ENCODE results near the gene CNNM3. TPM values are rescaled to one million over a fixed set of nuclear protein-coding genes. Genes with fewer than 3 reads are reported as not detected.

Gene CNNM3
- total RNA-seq, 1 experiment from 2014 or later = 8.5 TPM

GRCh38 chr2:96825057-96825456 is 9.0 kb downstream of the CNNM3 start:
- H3K9me3 ChIP-seq = no peaks in the 10 kb centered on the region
- H3K36me3 ChIP-seq = peaks cover 9% of the 10 kb centered on the region
- no peak overlapping the region for H3K4me3 ChIP-seq
- no peak for DNase-seq
- no peaks in the 10 kb centered on the region for H3K27me3 ChIP-seq

DNA sequence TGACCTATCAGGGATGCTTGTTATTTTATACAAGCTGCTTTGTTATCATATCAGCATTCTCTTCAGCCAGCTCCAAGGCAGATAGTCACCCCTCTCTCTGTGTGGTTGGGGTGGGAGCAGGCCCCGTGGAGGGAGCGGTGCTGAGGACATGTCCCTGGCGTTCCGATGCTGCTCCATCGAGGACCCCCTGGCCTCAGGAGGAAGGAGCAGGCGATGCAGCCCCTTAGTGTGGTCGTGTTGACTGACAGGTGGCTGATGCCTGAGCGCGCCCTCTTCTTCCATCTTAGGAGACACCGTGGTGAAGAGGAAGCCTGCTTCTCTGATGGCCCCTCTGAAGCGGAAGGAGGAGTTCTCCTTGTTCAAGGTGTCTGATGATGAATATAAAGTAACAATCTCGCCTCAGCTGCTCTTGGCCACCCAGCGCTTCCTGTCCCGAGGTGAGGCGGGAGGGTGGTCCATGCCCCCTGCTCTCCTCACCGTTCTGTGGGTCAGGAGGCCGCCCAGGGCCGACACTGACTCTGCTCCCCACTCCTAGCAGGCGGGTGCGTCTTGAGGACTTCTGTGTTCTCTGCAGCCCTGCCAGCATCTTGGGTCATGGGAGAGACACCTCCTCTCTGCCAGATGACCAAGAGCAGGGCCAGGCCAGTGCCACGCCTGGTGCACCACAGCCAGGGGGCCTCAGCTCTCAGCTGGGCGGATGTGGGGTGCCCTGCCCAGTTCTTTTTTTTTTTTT is 10.6 kb downstream of the CNNM3 start:
- Histone ChIP-seq H3K27me3 (no peaks in the 10 kb centered on the region), H3K4me3 (no peak overlapping the region), H3K9me3 (no peaks in the 10 kb centered on the region), H3K36me3 (peaks cover 9% of the 10 kb centered on the region)
- DNase-seq = no peak

DNA sequence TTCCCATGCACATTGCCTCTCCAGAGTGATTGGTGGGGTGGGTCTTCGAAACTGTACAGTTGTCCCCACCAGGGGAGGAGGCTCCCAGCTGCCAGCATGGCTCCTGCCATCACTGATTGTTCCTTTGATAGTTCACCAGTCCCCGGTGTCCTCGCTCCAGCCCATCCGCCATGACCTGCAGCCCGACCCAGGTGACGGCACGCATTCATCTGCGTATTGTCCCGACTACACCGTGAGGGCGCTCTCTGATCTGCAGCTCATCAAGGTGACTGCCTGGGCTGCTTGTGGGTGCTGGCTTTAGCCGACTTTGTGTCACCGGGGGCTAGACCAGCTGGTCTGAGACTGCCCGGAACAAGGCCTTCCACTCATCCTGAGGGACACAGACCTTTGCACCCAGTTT is 12.4 kb downstream of the CNNM3 start:
- H3K27me3 ChIP-seq = no peaks in the 10 kb centered on the region
- H3K9me3 ChIP-seq = no peaks in the 10 kb centered on the region
- H3K36me3 ChIP-seq = peaks cover 7% of the 10 kb centered on the region
- no peak for DNase-seq
- H3K4me3 ChIP-seq = no peak overlapping the region

GRCh38 chr2:96828874-96829273 is 12.8 kb downstream of the CNNM3 start:
- Histone ChIP-seq H3K27me3 (no peaks in the 10 kb centered on the region), H3K36me3 (peaks cover 6% of the 10 kb centered on the region), H3K9me3 (no peaks in the 10 kb centered on the region), H3K4me3 (no peak overlapping the region)
- no peak for DNase-seq

GRCh38 chr2:96830044-96830562 is 14.0 kb downstream of the CNNM3 start:
- no peak overlapping the region for H3K4me3 ChIP-seq
- no peak for DNase-seq
- H3K9me3 ChIP-seq = no peaks in the 10 kb centered on the region
- peaks cover 8% of the 10 kb centered on the region for H3K36me3 ChIP-seq
- no peaks in the 10 kb centered on the region for H3K27me3 ChIP-seq

GRCh38 chr2:96831679-96832078 is 15.6 kb downstream of the CNNM3 start:
- no peaks in the 10 kb centered on the region for H3K9me3 ChIP-seq
- H3K4me3 ChIP-seq = no peak overlapping the region
- peaks cover 8% of the 10 kb centered on the region for H3K36me3 ChIP-seq
- no peaks in the 10 kb centered on the region for H3K27me3 ChIP-seq
- no peak for DNase-seq

- Histone ChIP-seq H3K27me3 (no peaks in the 10 kb centered on the region), H3K36me3 (peaks cover 8% of the 10 kb centered on the region), H3K4me3 (no peak overlapping the region), H3K9me3 (no peaks in the 10 kb centered on the region)
- DNase-seq = no peak
These were observed 16.3 kb downstream of the CNNM3 start for GRCh38 chr2:96832408-96832753.

GRCh38 chr2:96832754-96833507 is 16.9 kb downstream of the CNNM3 start:
- peaks cover 8% of the 10 kb centered on the region for H3K36me3 ChIP-seq
- H3K4me3 ChIP-seq = no peak overlapping the region
- no peaks in the 10 kb centered on the region for H3K27me3 ChIP-seq
- no peak for DNase-seq
- H3K9me3 ChIP-seq = no peaks in the 10 kb centered on the region

- Histone ChIP-seq H3K36me3 (peaks cover 2% of the 10 kb centered on the region), H3K27me3 (no peaks in the 10 kb centered on the region), H3K9me3 (no peaks in the 10 kb centered on the region), H3K4me3 (no peak overlapping the region)
- no peak for DNase-seq
These were observed 19.8 kb downstream of the CNNM3 start for GRCh38 chr2:96835830-96836229.

GRCh38 chr2:96837575-96837974 is 21.5 kb downstream of the CNNM3 start:
- no peak overlapping the region for H3K4me3 ChIP-seq
- no peaks in the 10 kb centered on the region for H3K9me3 ChIP-seq
- DNase-seq = no peak
- H3K27me3 ChIP-seq = no peaks in the 10 kb centered on the region
- H3K36me3 ChIP-seq = peaks cover 2% of the 10 kb centered on the region

DNA sequence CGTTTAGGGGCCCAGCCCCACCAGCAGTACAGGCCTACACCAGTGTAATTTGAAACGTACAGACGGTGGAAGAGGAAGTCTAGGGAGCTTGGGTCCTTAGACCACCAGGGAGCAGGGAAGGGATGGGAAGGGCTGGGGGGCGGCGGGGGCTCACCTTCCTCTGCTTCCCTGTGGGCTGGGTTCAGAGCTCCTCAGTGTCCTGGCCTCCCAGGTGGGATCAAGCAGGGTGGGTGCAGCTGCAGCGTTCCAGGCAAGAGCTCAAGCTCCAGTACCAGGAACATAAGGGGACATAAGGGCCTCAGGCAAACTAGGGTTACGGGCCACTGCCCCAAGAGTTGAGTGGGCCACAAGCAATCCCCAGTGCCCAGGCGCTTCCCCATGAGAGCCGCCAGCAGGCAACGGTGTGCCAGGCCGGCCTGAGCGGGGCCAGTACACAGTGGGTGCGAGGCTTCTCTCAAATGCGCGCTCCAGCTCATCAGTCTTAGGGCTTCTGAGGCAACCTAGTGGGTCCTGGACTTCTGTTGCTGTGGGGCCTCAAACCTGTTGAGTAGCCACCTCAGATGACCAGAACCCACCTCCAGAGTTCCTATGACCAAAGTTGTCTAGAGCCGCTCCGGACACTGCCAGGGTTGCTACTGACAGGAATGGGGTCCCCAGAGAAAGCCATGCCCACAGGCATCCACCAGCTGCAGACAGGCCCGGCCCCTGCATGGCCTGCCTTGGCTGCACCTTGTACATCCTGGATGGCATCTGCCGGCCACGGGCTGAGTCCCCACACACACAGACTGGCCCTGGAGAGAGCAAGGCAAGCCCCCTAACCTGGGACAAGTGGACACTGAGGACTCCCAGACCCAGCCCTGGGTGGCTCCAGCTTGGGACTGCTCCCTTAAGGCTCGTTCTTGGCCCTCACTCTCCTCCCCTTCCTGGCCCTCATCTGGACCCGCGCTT is 22.6 kb downstream of the CNNM3 start:
- Histone ChIP-seq H3K36me3 (peaks cover 2% of the 10 kb centered on the region), H3K4me3 (no peak overlapping the region), H3K27me3 (no peaks in the 10 kb centered on the region), H3K9me3 (no peaks in the 10 kb centered on the region)
- DNase-seq = no peak

DNA sequence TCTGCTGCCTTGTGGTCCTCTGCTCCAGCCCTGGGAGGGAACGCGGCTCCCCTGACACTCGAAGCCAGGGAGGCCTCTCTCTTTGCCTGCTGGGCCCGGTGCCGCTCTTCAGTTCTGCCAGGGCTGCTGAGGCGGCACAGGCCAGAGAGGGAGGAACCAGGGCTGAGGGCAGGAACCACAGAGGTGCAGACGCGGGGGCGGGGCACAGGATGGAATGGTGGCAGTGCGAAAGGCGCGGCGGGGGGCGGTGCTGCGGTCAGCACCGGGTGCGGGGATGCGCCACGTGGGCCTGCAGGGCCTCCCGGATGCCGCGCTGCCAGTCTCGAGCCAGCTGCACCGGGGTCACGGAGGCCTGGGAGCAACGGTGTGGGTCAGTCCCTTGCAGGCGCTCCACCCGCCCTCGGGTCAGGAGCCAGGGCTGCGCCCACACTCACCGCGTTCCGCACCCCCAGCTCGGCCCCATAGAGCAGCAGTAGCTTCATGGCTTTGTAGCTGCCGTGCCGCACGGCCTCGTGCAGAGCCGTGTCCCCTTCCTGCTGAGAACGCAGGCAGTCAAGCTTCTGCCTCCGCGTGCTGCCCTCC is 23.3 kb downstream of the CNNM3 start:
- DNase-seq = no peak
- Histone ChIP-seq H3K36me3 (peaks cover 2% of the 10 kb centered on the region), H3K27me3 (no peaks in the 10 kb centered on the region), H3K9me3 (no peaks in the 10 kb centered on the region), H3K4me3 (no peak overlapping the region)

- Histone ChIP-seq H3K27me3 (no peaks in the 10 kb centered on the region), H3K36me3 (no peaks in the 10 kb centered on the region; the same call in none of the 2 replicates), H3K4me3 (no peak overlapping the region), H3K9me3 (no peaks in the 10 kb centered on the region)
- DNase-seq = no peak
These were observed 24.1 kb downstream of the CNNM3 start for GRCh38 chr2:96839875-96840850.

- no peak for DNase-seq
- Histone ChIP-seq H3K36me3 (peaks cover 1% of the 10 kb centered on the region; the same call in 1 of the 2 replicates), H3K4me3 (no peak overlapping the region), H3K9me3 (no peaks in the 10 kb centered on the region), H3K27me3 (no peaks in the 10 kb centered on the region)
These were observed 25.8 kb downstream of the CNNM3 start for GRCh38 chr2:96841701-96842495.

DNA sequence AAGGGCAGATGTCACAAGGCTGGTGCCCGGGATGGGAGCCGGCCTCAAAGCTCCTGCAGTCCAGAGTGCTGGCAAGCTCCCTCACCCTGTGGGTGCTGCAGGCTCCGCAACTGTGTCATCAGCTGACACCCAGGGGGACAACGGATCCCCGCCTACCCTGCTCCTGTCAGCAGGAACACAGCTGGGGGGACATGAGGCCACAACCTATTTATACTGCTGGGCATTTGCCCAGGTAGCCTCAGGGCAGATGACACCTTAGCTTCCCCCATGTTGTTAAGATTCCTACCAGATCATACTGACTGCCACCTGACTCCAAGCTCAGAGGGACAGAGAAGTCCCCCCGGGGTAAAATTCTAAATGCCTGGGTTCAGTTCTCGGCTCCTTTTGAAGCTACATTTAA is 26.5 kb downstream of the CNNM3 start:
- Histone ChIP-seq H3K27me3 (no peaks in the 10 kb centered on the region), H3K9me3 (no peaks in the 10 kb centered on the region), H3K36me3 (peaks cover 4% of the 10 kb centered on the region; the same call in 1 of the 2 replicates), H3K4me3 (no peak overlapping the region)
- no peak for DNase-seq
